Measurements from ENCODE around the gene SH3TC1. TPM values are rescaled to one million over a fixed set of nuclear protein-coding genes. Genes with fewer than 3 reads are reported as not detected.
A peak's percentile ranks its signal among the peaks of the same experiment; 100 is the strongest.

Gene SH3TC1
- total and polyA plus RNA-seq, 2 donors from 2014 or later = 43.1 to 127 TPM

GRCh38 chr4:8185295-8185694 is 13.8 kb upstream of the SH3TC1 start:
- H3K9me3 ChIP-seq (ENCODE audit: control insufficient read depth in 2 of 3, insufficient read depth in 1 of 3, low read length in 3 of 3) = no peaks in the 10 kb centered on the region
- no peak for DNase-seq
- H3K27me3 ChIP-seq (ENCODE audit: control insufficient read depth, insufficient read depth, low read length) = no peaks in the 10 kb centered on the region
- no peak for FAIRE-seq
- H3K36me3 ChIP-seq (ENCODE audit: control insufficient read depth in 2 of 3, insufficient read depth in 3 of 3, low read length in 3 of 3) = no peaks in the 10 kb centered on the region
- H3K4me1 ChIP-seq (ENCODE audit: control insufficient read depth in 2 of 3, insufficient read depth in 2 of 3, low read depth in 1 of 3, low read length in 3 of 3) = peaks cover 0 to 49% (median 7%) of the 10 kb centered on the region in 3 donors
- H3K9ac ChIP-seq (ENCODE audit: low read length in 3 of 3) = no peak overlapping the region
- H3K4me3 ChIP-seq (ENCODE audit: low read length in 3 of 3) = no peak overlapping the region
- H3K27ac ChIP-seq (ENCODE audit: low read depth in 2 of 2, low read length in 2 of 2) = no peak overlapping the region
- intact Hi-C loops (cut with DNase I) = no loop called here
- no peak for TF ChIP-seq CTCF (IDR thresholded peaks at IDR 0.05; ENCODE audit: borderline replicate concordance, extremely low read depth, insufficient read depth)

GRCh38 chr4:8185930-8186329 is 13.2 kb upstream of the SH3TC1 start:
- Histone ChIP-seq H3K4me1 (ENCODE audit: control insufficient read depth in 2 of 3, insufficient read depth in 2 of 3, low read depth in 1 of 3, low read length in 3 of 3) (peaks cover 0 to 52% (median 10%) of the 10 kb centered on the region in 3 donors), H3K4me3 (ENCODE audit: low read length in 3 of 3) (no peak overlapping the region), H3K27ac (ENCODE audit: low read depth in 2 of 2, low read length in 2 of 2) (no peak overlapping the region), H3K9ac (ENCODE audit: low read length in 3 of 3) (no peak overlapping the region), H3K27me3 (ENCODE audit: control insufficient read depth, insufficient read depth, low read length) (no peaks in the 10 kb centered on the region), H3K9me3 (ENCODE audit: control insufficient read depth in 2 of 3, insufficient read depth in 1 of 3, low read length in 3 of 3) (no peaks in the 10 kb centered on the region), H3K36me3 (ENCODE audit: control insufficient read depth in 2 of 3, insufficient read depth in 3 of 3, low read length in 3 of 3) (no peaks in the 10 kb centered on the region)
- no peak for TF ChIP-seq CTCF (IDR thresholded peaks at IDR 0.05; ENCODE audit: borderline replicate concordance, extremely low read depth, insufficient read depth)
- DNase-seq (peak in 1 of 5 donors; percentile 67), FAIRE-seq (no peak)
- intact Hi-C loops (cut with DNase I) = no loop called here

GRCh38 chr4:8188085-8188484 is 11.0 kb upstream of the SH3TC1 start:
- intact Hi-C loops (cut with DNase I) = no loop called here
- Histone ChIP-seq H3K4me3 (ENCODE audit: low read length in 3 of 3) (no peak overlapping the region), H3K9me3 (ENCODE audit: control insufficient read depth in 2 of 3, insufficient read depth in 1 of 3, low read length in 3 of 3) (no peaks in the 10 kb centered on the region), H3K9ac (ENCODE audit: low read length in 3 of 3) (no peak overlapping the region), H3K27ac (ENCODE audit: low read depth in 2 of 2, low read length in 2 of 2) (peak overlapping the region; percentile 61 to 90), H3K4me1 (ENCODE audit: control insufficient read depth in 2 of 3, insufficient read depth in 2 of 3, low read depth in 1 of 3, low read length in 3 of 3) (peaks cover 0 to 46% (median 17%) of the 10 kb centered on the region in 3 donors), H3K36me3 (ENCODE audit: control insufficient read depth in 2 of 3, insufficient read depth in 3 of 3, low read length in 3 of 3) (no peaks in the 10 kb centered on the region), H3K27me3 (ENCODE audit: control insufficient read depth, insufficient read depth, low read length) (no peaks in the 10 kb centered on the region)
- FAIRE-seq (no peak), DNase-seq (peak in 1 of 5 donors; percentile 58)
- peak; percentile 21 for TF ChIP-seq CTCF (IDR thresholded peaks at IDR 0.05; ENCODE audit: borderline replicate concordance, extremely low read depth, insufficient read depth)
